ENCODE measurements around the gene HSP90AA1. TPM values are rescaled to one million over a fixed set of nuclear protein-coding genes. Genes with fewer than 3 reads are reported as not detected.
A peak's percentile ranks its signal among the peaks of the same experiment; 100 is the strongest.

HSP90AA1 gene
- total and polyA plus RNA-seq, 3 donors from 2014 or later = 385 to 638 (median 519) TPM

GRCh38 chr14:102050026-102050405 is 36.8 kb downstream of the HSP90AA1 start:
- no peak for DNase-seq
- peaks cover 4% of the 10 kb centered on the region for H3K4me1 ChIP-seq
- intact Hi-C loops (cut with DNase I; ENCODE audit: low total_unique reads) = no loop called here
- no peak overlapping the region for H3K4me3 ChIP-seq
- H3K27ac ChIP-seq = no peak overlapping the region
- H3K9me3 ChIP-seq = no peaks in the 10 kb centered on the region
- TF ChIP-seq POLR2A (IDR thresholded peaks at IDR 0.05) = no peak
- TF ChIP-seq CTCF (IDR thresholded peaks at IDR 0.05) = no peak
- H3K27me3 ChIP-seq = no peaks in the 10 kb centered on the region
- H3K36me3 ChIP-seq (ENCODE audit: low read depth, missing control alignments) = no peaks in the 10 kb centered on the region
- WGBS, 2 donors = 92 to 95% methylated on average over 10 to 12 of the region's 12 CpGs

DNA sequence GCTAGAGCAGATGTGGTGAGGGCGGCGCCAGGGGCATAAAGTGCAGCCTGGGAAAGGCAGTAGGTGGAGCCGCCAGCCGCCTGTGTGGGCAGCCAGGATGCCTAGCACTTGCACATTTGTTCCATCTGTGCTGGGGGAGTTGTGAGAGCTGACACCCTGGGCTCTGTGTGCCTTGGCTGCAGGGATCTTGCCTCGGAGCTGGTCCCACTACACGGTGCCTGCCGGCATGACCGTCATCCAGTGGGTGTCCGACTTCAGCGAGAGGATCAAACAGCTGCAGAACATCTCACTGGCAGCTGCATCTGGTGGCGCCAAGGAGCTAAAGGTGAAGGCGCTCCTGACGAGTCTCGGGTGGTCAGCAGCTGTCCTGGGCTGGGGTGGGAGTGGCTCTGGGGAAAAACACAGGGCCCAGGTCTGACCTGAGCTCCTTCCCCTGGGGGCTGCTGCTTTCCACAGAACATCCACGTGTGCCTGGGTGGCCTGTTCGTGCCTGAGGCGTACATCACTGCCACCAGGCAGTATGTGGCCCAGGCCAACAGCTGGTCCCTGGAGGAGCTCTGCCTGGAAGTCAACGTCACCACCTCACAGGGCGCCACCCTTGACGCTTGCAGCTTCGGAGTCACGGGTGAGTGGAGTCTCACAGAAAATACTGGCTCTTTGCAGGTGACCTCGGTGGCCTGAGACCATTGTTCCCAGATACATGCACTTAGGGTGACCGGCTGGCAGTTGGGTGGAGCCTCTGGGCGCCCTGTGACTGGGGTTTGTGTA is 37.4 kb downstream of the HSP90AA1 start:
- TF ChIP-seq CTCF (IDR thresholded peaks at IDR 0.05) (no peak), POLR2A (IDR thresholded peaks at IDR 0.05) (no peak)
- Histone ChIP-seq H3K4me3 (no peak overlapping the region), H3K27me3 (no peaks in the 10 kb centered on the region), H3K4me1 (peaks cover 4% of the 10 kb centered on the region), H3K27ac (no peak overlapping the region), H3K36me3 (ENCODE audit: low read depth, missing control alignments) (no peaks in the 10 kb centered on the region), H3K9me3 (no peaks in the 10 kb centered on the region)
- 82 to 85% methylated on average over 16 to 25 of the region's 25 CpGs for WGBS, 2 donors
- intact Hi-C loops (cut with DNase I; ENCODE audit: low total_unique reads) = no loop called here
- DNase-seq = no peak

DNA sequence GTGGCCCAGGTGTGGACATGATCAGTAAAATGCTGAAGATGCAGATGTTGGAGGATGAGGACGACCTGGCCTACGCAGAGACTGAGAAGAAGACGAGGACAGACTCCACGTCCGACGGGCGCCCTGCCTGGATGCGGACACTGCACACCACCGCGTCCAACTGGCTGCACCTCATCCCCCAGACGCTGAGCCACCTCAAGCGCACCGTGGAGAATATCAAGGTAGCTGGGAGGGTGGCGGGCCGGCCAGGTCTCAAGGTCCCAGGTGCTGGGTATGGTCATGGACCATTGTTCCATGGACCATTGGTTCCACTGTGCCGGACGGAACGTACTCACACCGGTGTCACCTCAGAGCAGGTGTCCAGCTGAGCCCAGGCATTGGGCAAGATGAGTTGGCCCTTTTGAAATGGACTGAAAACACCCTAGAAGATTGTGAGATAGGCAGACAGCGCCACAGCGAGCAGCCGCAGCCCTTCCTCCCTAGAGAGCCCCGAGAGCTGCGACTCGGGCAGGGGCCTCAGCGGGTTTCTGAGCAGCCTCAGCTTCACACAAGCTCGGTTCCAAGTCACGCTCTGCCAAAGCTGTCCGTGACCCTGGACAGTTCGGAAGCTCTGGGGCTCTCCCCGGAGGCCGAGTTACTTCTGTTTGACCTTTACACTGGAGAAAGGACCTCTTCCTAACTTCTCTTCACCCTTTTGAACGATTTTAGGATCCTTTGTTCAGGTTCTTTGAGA is 38.9 kb downstream of the HSP90AA1 start:
- DNase-seq = no peak
- H3K4me1 ChIP-seq = peaks cover 4% of the 10 kb centered on the region
- intact Hi-C loops (cut with DNase I; ENCODE audit: low total_unique reads) = no loop called here
- no peaks in the 10 kb centered on the region for H3K36me3 ChIP-seq (ENCODE audit: low read depth, missing control alignments)
- WGBS, 2 donors = 84 to 88% methylated on average over 30 to 33 of the region's 33 CpGs
- no peaks in the 10 kb centered on the region for H3K27me3 ChIP-seq
- no peak overlapping the region for H3K27ac ChIP-seq
- no peak overlapping the region for H3K4me3 ChIP-seq
- no peak for TF ChIP-seq POLR2A (IDR thresholded peaks at IDR 0.05)
- TF ChIP-seq CTCF (IDR thresholded peaks at IDR 0.05) = no peak
- no peaks in the 10 kb centered on the region for H3K9me3 ChIP-seq

DNA sequence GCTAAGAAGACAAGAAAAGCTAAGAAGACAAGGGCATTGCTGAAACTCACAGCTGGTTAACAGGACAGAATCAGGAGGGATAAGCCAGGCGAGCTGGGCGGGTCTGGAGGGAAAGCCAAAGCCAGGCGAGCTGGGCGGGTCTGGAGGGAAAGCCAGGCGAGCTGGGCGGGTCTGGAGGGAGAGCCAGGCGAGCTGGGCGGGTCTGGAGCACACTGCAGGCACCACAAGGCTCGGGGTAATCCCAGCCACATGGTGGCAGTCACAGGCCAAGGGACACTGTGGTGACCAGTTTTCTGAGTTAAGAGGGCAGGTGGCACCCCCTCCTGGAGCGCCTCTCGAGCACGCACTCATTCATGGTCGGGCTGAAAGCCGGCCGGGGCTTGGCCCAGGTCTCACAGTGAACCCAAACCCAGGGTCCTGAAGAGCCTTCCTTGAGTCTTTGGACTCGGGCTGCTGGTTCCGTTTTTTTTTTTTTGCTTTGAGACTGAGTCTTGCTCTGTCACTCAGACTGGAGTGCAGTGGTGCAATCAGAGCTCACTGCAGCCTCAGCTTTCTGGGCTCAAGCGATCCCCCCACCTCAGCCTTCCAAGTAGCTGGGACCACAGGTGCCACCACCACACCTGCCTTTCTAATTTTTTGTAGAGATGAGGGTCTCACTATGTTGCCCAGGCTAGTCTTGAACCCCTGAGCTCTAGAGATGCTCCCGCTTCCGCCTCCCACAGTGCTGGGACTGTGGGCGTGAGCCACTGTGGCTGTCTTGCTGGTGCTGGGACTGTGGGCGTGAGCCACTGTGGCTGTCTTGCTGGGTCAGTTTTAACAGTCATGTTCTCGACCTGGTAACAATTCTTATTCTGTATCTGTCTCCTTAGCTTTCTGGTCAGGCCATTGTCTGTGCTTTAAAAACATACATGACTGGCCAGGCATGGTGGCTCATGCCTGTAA is 40.2 kb downstream of the HSP90AA1 start:
- Histone ChIP-seq H3K36me3 (ENCODE audit: low read depth, missing control alignments) (no peaks in the 10 kb centered on the region), H3K4me3 (no peak overlapping the region), H3K4me1 (peaks cover 4% of the 10 kb centered on the region), H3K9me3 (no peaks in the 10 kb centered on the region), H3K27me3 (no peaks in the 10 kb centered on the region), H3K27ac (peak overlapping the region in 1 of 2 donors; percentile 11)
- no peak for TF ChIP-seq POLR2A (IDR thresholded peaks at IDR 0.05)
- TF ChIP-seq CTCF (IDR thresholded peaks at IDR 0.05) = peak; percentile 9 to 48 (median 41)
- intact Hi-C loops (cut with DNase I; ENCODE audit: low total_unique reads) = no loop called here
- peak; percentile 93 for DNase-seq
- WGBS, 2 donors = 50 to 71% methylated on average over 21 to 23 of the region's 23 CpGs
